Endometrial microvascular endothelial cells (primary cell): ENCODE measurements around the gene PKN1. TPM values are rescaled to one million over a fixed set of nuclear protein-coding genes. Genes with fewer than 3 reads are reported as not detected.

Experiments
- in situ Hi-C: cut with HindIII; loops from 2 replicates; pipeline ENCODE4 v1.10.0; 2017; ENCODE audit warnings: low sequenced_read_pairs, low pct_unique_long_range_greater_than_20kb; ENCODE audit errors: inconsistent ontology term
- total RNA-seq: library from RNA; depleted of rRNA; stranded (reverse); fragments of >200 nt; gene quantifications from one replicate; pipeline ENCODE4 v1.2.3, GENCODE V29; 2015; ENCODE audit errors: inconsistent ontology term

Gene PKN1
- total RNA-seq, 1 donor from 2014 or later: 237 TPM

DNA sequence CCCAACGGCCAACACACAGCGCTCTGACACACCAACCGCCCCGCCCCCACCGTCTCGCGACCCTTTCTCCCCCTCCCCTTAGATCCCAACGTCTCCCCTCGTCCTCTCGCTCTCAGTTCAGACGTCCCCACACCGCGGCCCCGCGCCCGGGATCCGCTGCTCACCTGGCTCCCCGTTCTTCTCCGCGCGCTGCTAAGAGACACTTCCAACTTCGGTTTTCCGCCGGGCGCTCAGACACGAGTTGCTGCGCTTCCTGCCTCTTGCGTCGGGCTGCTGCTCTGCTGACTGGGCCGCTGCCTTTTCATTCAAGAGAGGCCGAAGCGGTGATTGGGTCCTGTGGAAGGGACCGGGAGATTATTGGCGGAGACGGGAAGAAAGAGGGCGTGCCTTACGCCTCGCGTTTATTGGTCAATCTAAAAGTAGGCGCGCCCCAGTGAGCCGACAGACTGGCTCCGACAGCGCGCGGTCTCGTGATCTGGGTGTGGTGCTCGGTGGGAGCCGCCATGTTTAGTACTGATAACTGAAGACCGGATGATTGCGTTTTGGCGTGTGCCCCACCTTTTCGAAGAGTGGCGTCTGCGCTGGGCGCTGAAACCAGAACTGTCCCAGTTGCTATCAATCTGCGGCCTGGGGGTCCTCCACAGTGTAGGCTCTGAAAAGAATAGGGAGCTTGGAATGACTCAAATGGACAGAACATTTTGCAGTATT is 13.8 kb upstream of the PKN1 start, which contains the start of gene DDX39A:
Gene DDX39A, minus strand, starts transcription at position 236 of the 708 bp plus-strand sequence. CDS start 6,121 bp downstream, outside the sequence.
- in situ Hi-C loops: no loop called here

- in situ Hi-C loops: no loop called here
Observed at GRCh38 chr19:14425696-14426138, 7.4 kb upstream of the PKN1 start.

- in situ Hi-C loops: no loop called here
Observed at GRCh38 chr19:14427461-14427860, 5.6 kb upstream of the PKN1 start.

GRCh38 chr19:14428882-14429416 is 4.2 kb upstream of the PKN1 start:
- in situ Hi-C loops: no loop called here

- in situ Hi-C loops: no loop called here
Observed at GRCh38 chr19:14430712-14431111, 2.4 kb upstream of the PKN1 start.

DNA sequence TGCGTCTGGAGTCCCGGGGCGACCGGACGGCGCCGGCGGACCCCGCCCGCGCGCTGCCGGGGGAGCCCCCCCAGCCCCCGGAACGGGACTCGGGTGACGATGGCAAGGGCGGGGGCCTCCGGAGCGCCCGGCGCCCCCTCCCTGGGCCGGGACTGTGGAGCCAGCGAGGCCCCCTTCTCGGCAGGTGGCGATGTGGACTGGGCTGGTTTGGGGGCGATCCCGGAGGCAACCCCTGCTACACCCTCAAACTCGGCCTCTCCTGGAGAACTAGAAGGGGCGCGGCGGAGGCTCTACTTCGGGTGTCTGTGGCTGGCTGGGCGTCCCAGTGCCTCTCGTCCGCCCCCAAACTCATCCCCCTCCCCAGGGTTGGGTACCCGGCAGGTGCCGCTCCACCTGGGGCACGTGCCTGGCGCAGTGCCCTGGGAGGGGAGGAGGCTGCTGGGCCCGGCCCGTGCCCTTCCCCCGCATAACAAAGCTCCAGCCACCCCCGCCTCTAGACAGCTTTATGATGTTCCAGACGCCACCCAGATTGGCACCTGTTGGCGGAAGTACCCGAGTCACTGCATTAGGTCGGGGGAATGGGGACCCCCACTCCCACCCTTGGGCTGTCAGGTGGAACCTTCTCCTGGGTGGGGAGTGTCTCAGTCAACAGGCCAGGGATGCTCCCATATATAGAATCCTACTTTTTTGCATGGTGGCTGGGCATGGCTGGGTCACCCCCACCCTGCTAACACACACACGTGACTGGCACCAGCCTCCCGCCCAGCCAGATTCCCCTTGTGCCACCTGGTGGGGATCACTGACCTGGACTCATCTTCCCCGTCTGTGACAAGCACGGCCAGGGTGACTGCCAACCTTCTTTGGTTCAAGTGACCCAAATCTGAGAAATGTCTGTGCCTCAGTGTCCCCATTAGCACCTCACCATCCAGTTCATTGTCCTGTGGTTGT is 722 bp downstream of the PKN1 start:
- in situ Hi-C loops: no loop called here

GRCh38 chr19:14434543-14435319 is 1.6 kb downstream of the PKN1 start:
- in situ Hi-C loops: no loop called here

- in situ Hi-C loops: no loop called here
Observed at GRCh38 chr19:14435320-14436050, 2.4 kb downstream of the PKN1 start.

GRCh38 chr19:14437578-14438140 is 4.6 kb downstream of the PKN1 start:
- in situ Hi-C loops: no loop called here

DNA sequence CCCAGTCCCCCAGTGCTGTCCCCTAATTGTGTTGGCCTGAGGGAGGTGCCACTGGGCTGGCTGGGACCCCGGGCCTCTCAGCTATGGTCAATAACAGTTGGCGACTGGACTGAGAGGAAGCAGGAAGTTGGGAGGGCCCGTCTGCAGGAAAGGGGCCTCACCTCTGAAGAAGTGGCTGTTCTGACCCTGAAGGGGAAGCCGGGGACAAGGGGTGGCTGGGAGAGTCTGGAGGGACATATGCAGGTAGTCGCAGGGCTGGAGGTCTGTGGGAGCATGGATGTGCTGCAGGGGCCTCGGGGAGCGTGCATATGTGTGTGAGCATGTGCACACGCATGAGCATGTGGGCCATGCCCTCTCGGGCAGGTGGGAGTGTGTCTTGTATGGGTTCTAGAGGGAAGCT is 5.9 kb downstream of the PKN1 start:
- in situ Hi-C loops: no loop called here

DNA sequence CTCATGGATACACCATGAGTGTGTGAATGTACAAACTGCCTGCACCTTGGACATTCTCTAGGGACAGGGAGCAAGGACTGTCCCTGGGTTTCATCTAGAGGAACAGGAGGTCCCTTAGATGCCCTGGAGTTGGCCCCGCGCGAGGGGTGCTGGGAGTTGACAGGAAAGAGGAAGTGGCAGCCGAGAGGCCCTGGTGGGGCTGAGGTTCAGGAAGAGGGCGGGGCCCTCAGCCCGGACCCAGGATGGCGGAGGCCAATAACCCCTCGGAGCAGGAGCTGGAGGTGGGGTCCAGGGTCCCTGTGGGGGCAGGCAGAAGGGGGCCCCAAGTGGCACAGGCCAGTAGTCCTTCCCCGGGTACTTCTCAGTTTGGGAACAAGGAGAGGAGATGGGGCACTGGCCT is 6.9 kb downstream of the PKN1 start:
- in situ Hi-C loops: no loop called here

GRCh38 chr19:14441041-14441938 is 8.2 kb downstream of the PKN1 start:
- in situ Hi-C loops: no loop called here

DNA sequence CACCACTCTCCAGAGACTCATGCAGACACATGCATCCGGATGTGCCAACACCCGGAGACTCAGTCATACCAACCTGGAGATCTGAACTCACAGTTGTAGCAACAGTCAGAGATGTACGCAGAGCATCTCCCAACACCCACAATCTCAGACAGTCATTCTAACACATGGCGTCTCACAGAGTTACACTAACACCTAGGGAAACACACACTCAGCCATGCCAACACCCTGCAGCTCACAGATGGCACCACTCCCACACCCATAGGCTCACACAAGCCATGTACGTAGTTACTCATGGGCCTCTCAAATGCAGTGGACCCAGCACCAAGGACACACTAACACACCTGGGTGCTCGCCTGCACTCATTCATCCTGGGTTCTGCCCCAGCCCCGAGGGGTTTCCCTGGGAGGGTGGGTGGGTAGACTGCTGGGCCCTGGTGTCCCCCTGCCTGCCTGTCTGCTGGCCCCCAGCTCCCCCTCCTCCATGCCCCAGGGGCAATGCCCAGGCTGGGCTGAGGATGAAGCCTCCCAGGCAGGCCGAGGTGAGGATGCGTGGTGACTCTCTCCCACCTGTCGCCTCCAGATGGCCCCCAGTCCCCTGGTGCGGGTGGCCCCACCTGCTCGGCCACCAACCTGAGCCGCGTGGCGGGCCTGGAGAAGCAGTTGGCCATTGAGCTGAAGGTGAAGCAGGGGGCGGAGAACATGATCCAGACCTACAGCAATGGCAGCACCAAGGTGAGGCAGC is 10.0 kb downstream of the PKN1 start:
- in situ Hi-C loops: no loop called here

GRCh38 chr19:14443632-14444216 is 10.6 kb downstream of the PKN1 start:
- in situ Hi-C loops: no loop called here

- in situ Hi-C loops: no loop called here
Observed at GRCh38 chr19:14446336-14447036, 13.4 kb downstream of the PKN1 start.
